Prostate gland (tissue), 2 donors: ENCODE measurements around the gene LACTBL1.

Experiments
- CTCF ChIP-seq, 4 experiments: fragments of 200-600 bp in 2 of 4; fragments of 450-650 bp in 2 of 4; sonication (generic) in 2 of 4; IDR thresholded peaks; 1 replicate in 3 of 4; 2 replicates in 1 of 4; pipeline ENCODE4 v1.5.1; 2016 to 2019; ENCODE audit warnings: antibody characterized with exemption in 4 of 4, mild to moderate bottlenecking in 2 of 4, moderate library complexity in 2 of 4
- POLR2A ChIP-seq: fragments of 450-650 bp; IDR thresholded peaks from one replicate; pipeline ENCODE4 v1.6.1; 2016; ENCODE audit warnings: antibody characterized with exemption, mild to moderate bottlenecking

GRCh38 chr1:22915231-22915630, 57.4 kb downstream of the LACTBL1 start:
- TF ChIP-seq POLR2A (no peak), CTCF (IDR thresholded peaks at IDR 0.05) (no peak)
